ENCODE measurements around the gene TLCD1.
A peak's percentile ranks its signal among the peaks of the same experiment; 100 is the strongest.

TLCD1 gene

GRCh38 chr17:28712705-28713415, 13.2 kb downstream of the TLCD1 start:
- TF ChIP-seq, protein P1, sequence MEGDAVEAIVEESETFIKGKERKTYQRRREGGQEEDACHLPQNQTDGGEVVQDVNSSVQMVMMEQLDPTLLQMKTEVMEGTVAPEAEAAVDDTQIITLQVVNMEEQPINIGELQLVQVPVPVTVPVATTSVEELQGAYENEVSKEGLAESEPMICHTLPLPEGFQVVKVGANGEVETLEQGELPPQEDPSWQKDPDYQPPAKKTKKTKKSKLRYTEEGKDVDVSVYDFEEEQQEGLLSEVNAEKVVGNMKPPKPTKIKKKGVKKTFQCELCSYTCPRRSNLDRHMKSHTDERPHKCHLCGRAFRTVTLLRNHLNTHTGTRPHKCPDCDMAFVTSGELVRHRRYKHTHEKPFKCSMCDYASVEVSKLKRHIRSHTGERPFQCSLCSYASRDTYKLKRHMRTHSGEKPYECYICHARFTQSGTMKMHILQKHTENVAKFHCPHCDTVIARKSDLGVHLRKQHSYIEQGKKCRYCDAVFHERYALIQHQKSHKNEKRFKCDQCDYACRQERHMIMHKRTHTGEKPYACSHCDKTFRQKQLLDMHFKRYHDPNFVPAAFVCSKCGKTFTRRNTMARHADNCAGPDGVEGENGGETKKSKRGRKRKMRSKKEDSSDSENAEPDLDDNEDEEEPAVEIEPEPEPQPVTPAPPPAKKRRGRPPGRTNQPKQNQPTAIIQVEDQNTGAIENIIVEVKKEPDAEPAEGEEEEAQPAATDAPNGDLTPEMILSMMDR (IDR thresholded peaks at IDR 0.05; ENCODE audit: low read depth, low read length) = no peak
- no peak overlapping the region for H3K4me3 ChIP-seq (ENCODE audit: low read depth, low read length)

DNA sequence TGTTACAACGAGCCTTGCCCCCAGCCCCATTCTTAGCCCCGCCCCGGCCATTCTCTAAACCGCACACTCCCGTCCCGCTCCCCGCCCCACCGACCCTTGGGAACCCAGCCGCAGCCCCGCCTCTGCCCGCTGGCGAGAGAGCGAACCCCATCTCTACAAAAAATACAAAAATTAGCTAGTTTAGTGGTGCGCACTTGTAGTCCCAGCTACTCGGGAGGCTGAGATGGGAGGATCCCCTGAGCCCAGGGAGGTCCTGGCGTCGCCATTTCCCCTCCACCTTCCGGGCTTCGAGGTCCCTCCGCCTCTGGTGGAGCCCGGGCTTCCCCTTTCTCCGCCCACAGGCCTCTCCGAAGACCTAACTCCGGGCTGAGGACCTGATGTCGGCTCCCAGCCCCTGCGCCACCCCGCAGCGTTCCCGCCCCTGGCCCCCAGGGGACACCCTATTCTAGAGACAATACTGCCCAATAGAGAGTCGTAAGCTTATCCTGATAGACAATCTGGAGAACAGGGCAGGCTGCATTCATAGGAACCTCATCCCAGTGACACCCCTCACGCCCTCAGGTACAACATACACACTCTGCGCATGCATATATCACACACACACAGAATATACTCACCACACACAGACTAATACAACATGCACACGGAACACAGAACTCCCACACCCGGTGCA, 13.9 kb downstream of the TLCD1 start:
- TF ChIP-seq, protein P1 (IDR thresholded peaks at IDR 0.05; ENCODE audit: low read depth, low read length) = no peak
- H3K4me3 ChIP-seq (ENCODE audit: low read depth, low read length) = no peak overlapping the region; the same call in 1 of the 2 replicates

DNA sequence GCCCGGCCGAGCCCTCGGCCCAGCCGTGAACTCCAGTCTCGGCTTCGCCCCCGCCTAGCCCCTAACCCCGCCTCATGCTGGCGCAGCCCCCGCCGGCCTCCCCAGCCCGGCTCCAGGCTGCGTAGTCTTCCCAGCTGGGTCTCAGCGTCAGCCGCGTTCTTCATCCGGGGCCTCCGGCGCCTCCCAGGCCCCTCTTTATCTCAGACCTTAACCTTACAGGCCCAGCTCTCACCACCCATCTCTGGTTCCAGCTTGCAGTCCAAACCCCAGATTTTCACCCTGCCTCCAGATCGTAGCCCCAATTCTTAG, 14.4 kb downstream of the TLCD1 start, which contains the start of gene PROCA1:
Gene PROCA1 (minus strand): TSS at position 166 of the 309 bp plus-strand sequence. CDS start 228 bp downstream, outside the sequence.
- TF ChIP-seq, protein P1 (IDR thresholded peaks at IDR 0.05; ENCODE audit: low read depth, low read length) = no peak
- peak within 1 kb of the TSS; percentile 59 for H3K4me3 ChIP-seq (ENCODE audit: low read depth, low read length)

GRCh38 chr17:28710861-28711722, 14.9 kb downstream of the TLCD1 start:
- H3K4me3 ChIP-seq (ENCODE audit: low read depth, low read length) = peak overlapping the region; percentile 59
- TF ChIP-seq, protein P1 (IDR thresholded peaks at IDR 0.05; ENCODE audit: low read depth, low read length) = no peak

DNA sequence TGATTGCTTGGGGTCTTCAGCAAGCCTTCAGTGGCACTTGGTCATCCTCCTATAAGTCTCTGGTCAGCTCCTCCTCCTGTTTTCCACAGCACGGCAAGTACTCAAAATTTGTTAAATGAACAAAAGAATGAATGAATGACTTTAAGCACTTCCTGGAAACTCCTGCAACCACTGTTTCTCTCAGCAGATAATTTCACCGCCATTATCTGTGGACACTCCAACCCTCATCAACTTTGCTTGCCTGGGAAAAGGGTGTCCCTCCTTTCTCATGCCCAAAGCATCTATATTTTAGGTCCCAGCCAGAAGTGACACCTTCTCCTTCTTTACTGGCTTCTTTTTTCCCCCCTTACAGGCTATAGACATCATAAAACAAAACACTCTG, 18.7 kb downstream of the TLCD1 start:
- no peak overlapping the region for H3K4me3 ChIP-seq (ENCODE audit: low read depth, low read length)
- TF ChIP-seq, protein P1 (IDR thresholded peaks at IDR 0.05; ENCODE audit: low read depth, low read length) = no peak

DNA sequence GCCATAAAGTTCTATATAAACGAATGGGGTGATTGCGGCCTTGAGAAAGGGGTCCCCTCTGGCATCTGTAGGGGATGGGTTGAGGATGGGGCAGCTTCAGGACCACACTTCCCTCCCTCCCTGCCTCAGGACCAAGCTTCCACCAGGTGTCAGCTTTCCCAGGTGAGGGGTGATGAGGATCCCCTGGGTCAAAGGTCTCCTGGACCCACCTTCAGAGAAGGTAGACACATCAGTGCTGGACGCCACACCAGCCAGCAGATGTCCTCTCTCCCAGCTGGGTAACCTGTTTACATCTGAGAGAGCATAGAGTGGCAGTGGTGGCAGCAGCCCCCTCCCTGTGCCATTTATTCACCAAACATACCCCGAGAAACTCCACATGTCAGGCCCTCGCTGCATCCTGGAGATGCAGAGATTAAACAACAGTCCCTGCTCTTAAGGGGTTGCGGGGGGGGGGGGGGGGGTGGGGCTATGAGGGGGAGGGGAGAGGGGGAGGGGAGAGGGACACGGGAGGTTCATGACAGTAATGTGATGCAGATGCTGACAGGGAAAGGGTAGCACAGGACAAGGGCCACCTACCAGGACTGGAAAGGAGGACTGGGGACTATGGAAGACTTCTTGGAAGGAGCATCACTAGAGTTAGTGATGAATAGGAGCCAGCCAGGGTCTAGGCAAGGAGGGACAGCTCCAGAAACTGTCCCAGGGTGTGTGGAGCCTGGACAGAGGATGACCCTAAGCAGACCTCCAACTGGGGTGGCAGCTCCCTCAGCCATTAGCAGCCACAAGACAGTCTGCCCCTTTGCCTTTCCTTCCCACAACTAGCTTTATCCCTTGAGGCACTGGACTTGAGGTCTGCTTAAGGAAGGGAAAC, 19.3 kb downstream of the TLCD1 start:
- H3K4me3 ChIP-seq (ENCODE audit: low read depth, low read length) = no peak overlapping the region
- TF ChIP-seq, protein P1 (IDR thresholded peaks at IDR 0.05; ENCODE audit: low read depth, low read length) = no peak
